Stomach (tissue), 9 donors: ENCODE measurements around the gene ZNF69. TPM values are rescaled to one million over a fixed set of nuclear protein-coding genes. Genes with fewer than 3 reads are reported as not detected.

Experiments used
- DNase-seq, 2 donors: peaks; one replicate each; pipeline versions ENCODE4 v3.0.0 to v3.0.0-alpha.2; 2013 to 2019
- H3K27ac ChIP-seq, 5 donors: fragments of 200-600 bp in 4 of 5; sonication (generic) in 4 of 5; one replicate each; pipeline ENCODE4 v1.5.1; 2013 to 2019; ENCODE audit warnings: mild to moderate bottlenecking in 1 of 5, moderate library complexity in 1 of 5
- H3K27me3 ChIP-seq, 3 donors: fragments of 200-600 bp; sonication (generic); one replicate each; pipeline ENCODE4 v1.5.1; 2017 to 2019; ENCODE audit warnings: mixed run types in 1 of 3
- H3K36me3 ChIP-seq, 4 donors: fragments of 200-600 bp; sonication (generic); 1 replicate in 3 of 4; 2 replicates in 1 of 4; pipeline ENCODE4 v1.5.1; 2016 to 2019
- H3K4me1 ChIP-seq, 4 donors: fragments of 200-600 bp; sonication (generic); one replicate each; pipeline ENCODE4 v1.5.1; 2016 to 2019
- H3K4me3 ChIP-seq, 4 donors: fragments of 200-600 bp; sonication (generic) in 3 of 4; one replicate each; pipeline ENCODE4 v1.5.1; 2016 to 2019; ENCODE audit warnings: mild to moderate bottlenecking in 1 of 4
- H3K9me3 ChIP-seq, 4 donors: fragments of 200-600 bp; sonication (generic); one replicate each; pipeline ENCODE4 v1.5.1; 2016 to 2019
- EP300 ChIP-seq: sonication (generic); formaldehyde crosslinking; IDR thresholded peaks from one replicate; pipeline ENCODE4 v1.6.1; 2017; ENCODE audit warnings: antibody characterized with exemption
- POLR2A ChIP-seq, 4 donors: fragments of 450-650 bp; IDR thresholded peaks; one replicate each; pipeline ENCODE4 v1.6.1; 2016; ENCODE audit warnings: antibody characterized with exemption in 4 of 4, control low read depth in 2 of 4, mild to moderate bottlenecking in 1 of 4, moderate library complexity in 1 of 4
- POLR2AphosphoS5 ChIP-seq, 3 donors: sonication (generic); formaldehyde crosslinking; IDR thresholded peaks; one replicate each; pipeline ENCODE4 v1.6.1; 2016; ENCODE audit warnings: antibody characterized with exemption in 3 of 3
- WGBS, 5 donors: extraction: QIAGEN DNeasy Blood & Tissue Kit in 3 of 5; methylation state at CpG; one replicate each; pipeline versions ENCODE4 v1.1.5 to v1.1.7; 2013 to 2018; 5-methylcytosine and 5-hydroxymethylcytosine counted together
- intact Hi-C: fragments of 100-400 bp; cut with DNase I; formaldehyde crosslinking; loops from one replicate; pipeline ENCODE4 v1.15.1; 2023; ENCODE audit warnings: low total_unique reads
- polyA plus RNA-seq, 3 donors: library from polyadenylated mRNA; stranded (reverse); fragments of 200-250 nt; gene quantifications; one replicate each; pipeline ENCODE4 v1.2.3, GENCODE V29; 2013
- total RNA-seq, 5 donors: library from RNA; depleted of rRNA; stranded (reverse); fragments of >200 nt; gene quantifications; one replicate each; pipeline versions ENCODE4 v1.1.0 to v1.2.3, GENCODE V29; 2014 to 2016
- TF ChIP-seq, protein P1 (sequence below), 7 experiments: fragments of 450-650 bp in 4 of 7; fragments of 200-600 bp in 3 of 7; sonication (generic) in 3 of 7; IDR thresholded peaks; one replicate each; pipeline ENCODE4 v1.5.1; 2016 to 2019; ENCODE audit warnings: antibody characterized with exemption in 7 of 7, control low read depth in 2 of 7, mild to moderate bottlenecking in 1 of 7
- donor health status: healthy with polysubstance abuse.
- donor health status: Bipolar disorder and iron deficiency.
- donor health status: healthy.

ZNF69 gene
- total and polyA plus RNA-seq, 8 donors = 5.1 to 51.8 (median 18.0) TPM

- intact Hi-C loops = no loop called here
- 95 to 97% (median 97%) methylated on average over 10 of the region's 10 CpGs for WGBS, 5 donors
- H3K36me3 ChIP-seq = peaks cover 54 to 92% (median 82%) of the 10 kb centered on the region in 4 donors
- peaks cover 70 to 94% (median 86%) of the 10 kb centered on the region in 4 donors for H3K9me3 ChIP-seq
- TF ChIP-seq EP300 = no peak
- no peak for TF ChIP-seq POLR2A (IDR thresholded peaks at IDR 0.05)
- TF ChIP-seq POLR2AphosphoS5 (IDR thresholded peaks at IDR 0.05) = no peak
- TF ChIP-seq, protein P1, sequence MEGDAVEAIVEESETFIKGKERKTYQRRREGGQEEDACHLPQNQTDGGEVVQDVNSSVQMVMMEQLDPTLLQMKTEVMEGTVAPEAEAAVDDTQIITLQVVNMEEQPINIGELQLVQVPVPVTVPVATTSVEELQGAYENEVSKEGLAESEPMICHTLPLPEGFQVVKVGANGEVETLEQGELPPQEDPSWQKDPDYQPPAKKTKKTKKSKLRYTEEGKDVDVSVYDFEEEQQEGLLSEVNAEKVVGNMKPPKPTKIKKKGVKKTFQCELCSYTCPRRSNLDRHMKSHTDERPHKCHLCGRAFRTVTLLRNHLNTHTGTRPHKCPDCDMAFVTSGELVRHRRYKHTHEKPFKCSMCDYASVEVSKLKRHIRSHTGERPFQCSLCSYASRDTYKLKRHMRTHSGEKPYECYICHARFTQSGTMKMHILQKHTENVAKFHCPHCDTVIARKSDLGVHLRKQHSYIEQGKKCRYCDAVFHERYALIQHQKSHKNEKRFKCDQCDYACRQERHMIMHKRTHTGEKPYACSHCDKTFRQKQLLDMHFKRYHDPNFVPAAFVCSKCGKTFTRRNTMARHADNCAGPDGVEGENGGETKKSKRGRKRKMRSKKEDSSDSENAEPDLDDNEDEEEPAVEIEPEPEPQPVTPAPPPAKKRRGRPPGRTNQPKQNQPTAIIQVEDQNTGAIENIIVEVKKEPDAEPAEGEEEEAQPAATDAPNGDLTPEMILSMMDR (IDR thresholded peaks at IDR 0.05) = no peak
- no peak overlapping the region for H3K4me3 ChIP-seq
- no peak for DNase-seq
- H3K27ac ChIP-seq = no peak overlapping the region
- no peaks in the 10 kb centered on the region for H3K4me1 ChIP-seq
- no peaks in the 10 kb centered on the region for H3K27me3 ChIP-seq
Observed at GRCh38 chr19:11942008-11942842, 54.6 kb downstream of the ZNF69 start.

GRCh38 chr19:11942843-11943108, 55.2 kb downstream of the ZNF69 start:
- intact Hi-C loops = no loop called here
- H3K4me3 ChIP-seq = no peak overlapping the region
- DNase-seq = no peak
- H3K4me1 ChIP-seq = no peaks in the 10 kb centered on the region
- no peak overlapping the region for H3K27ac ChIP-seq
- no peak for TF ChIP-seq POLR2A (IDR thresholded peaks at IDR 0.05)
- no peak for TF ChIP-seq EP300
- TF ChIP-seq, protein P1 (IDR thresholded peaks at IDR 0.05) = no peak
- peaks cover 59 to 92% (median 86%) of the 10 kb centered on the region in 4 donors for H3K36me3 ChIP-seq
- H3K27me3 ChIP-seq = no peaks in the 10 kb centered on the region
- peaks cover 75 to 94% (median 88%) of the 10 kb centered on the region in 4 donors for H3K9me3 ChIP-seq

DNA sequence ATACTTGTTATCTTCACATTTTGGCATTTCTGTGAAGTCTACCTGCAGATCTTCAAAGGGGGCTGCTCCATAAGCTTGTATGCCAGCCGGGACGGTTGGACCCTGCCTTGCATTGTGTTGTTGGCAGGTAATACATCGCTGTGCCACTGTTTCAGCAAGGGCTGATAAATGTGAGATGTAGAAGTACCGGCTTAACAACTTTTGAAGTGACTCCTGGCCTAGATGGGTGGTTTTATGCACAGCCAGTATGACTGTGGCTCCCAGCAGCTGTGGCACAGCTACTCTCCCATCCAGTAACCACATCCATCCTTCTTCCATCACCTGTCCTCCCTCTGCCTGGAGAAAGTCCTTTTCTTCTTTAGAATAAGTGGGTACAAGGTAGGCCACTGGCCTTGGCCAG, 57.1 kb downstream of the ZNF69 start:
- DNase-seq = no peak
- intact Hi-C loops = no loop called here
- TF ChIP-seq, protein P1 (IDR thresholded peaks at IDR 0.05) = no peak
- no peak for TF ChIP-seq POLR2A (IDR thresholded peaks at IDR 0.05)
- TF ChIP-seq EP300 = no peak
- no peak for TF ChIP-seq POLR2AphosphoS5 (IDR thresholded peaks at IDR 0.05)
- H3K27ac ChIP-seq = no peak overlapping the region
- WGBS, 5 donors = 91 to 100% (median 98%) methylated on average over 4 of the region's 4 CpGs
- peaks cover 87 to 100% (median 97%) of the 10 kb centered on the region in 4 donors for H3K9me3 ChIP-seq
- no peaks in the 10 kb centered on the region for H3K4me1 ChIP-seq
- no peaks in the 10 kb centered on the region for H3K27me3 ChIP-seq
- peak overlapping the region in 1 of 4 donors; percentile 1 for H3K4me3 ChIP-seq
- H3K36me3 ChIP-seq = peaks cover 78 to 100% (median 97%) of the 10 kb centered on the region in 4 donors

GRCh38 chr19:11948646-11949045, 61.1 kb downstream of the ZNF69 start:
- no peaks in the 10 kb centered on the region for H3K4me1 ChIP-seq
- peaks cover 67 to 92% (median 79%) of the 10 kb centered on the region in 4 donors for H3K36me3 ChIP-seq
- intact Hi-C loops = no loop called here
- no peak overlapping the region for H3K27ac ChIP-seq
- H3K9me3 ChIP-seq = peaks cover 98 to 100% (median 100%) of the 10 kb centered on the region in 4 donors
- WGBS, 5 donors = 90 to 99% (median 97%) methylated on average over 3 of the region's 3 CpGs
- H3K27me3 ChIP-seq = no peaks in the 10 kb centered on the region
- DNase-seq = no peak
- no peak for TF ChIP-seq POLR2AphosphoS5 (IDR thresholded peaks at IDR 0.05)
- TF ChIP-seq POLR2A (IDR thresholded peaks at IDR 0.05) = no peak
- TF ChIP-seq, protein P1 (IDR thresholded peaks at IDR 0.05) = no peak
- TF ChIP-seq EP300 = no peak
- H3K4me3 ChIP-seq = no peak overlapping the region
